HG03342 (cell line): Measurements from ENCODE around the gene LILRA5.
"Not testable (repeated sequence)": the region's sequence is repeated elsewhere in the genome, so short reads cannot be mapped to it uniquely, and the experiment has no call there.

ENCODE experiments used
- ATAC-seq: cut with Tn5 transposase; IDR thresholded peaks from one replicate; pipeline ENCODE4 v1.9.1; 2021; ENCODE audit warnings: mild to moderate bottlenecking, moderate library complexity; ENCODE audit not compliant: unreplicated experiment

The LILRA5 gene

GRCh38 chr19:54307389-54308020, 5.5 kb downstream of the LILRA5 start:
- ATAC-seq = no peak

- no peak for ATAC-seq
Observed at GRCh38 chr19:54305141-54305540, 7.8 kb downstream of the LILRA5 start.

- ATAC-seq = no peak
Observed at GRCh38 chr19:54302257-54302656, 10.7 kb downstream of the LILRA5 start.

- no peak for ATAC-seq
Observed at GRCh38 chr19:54299515-54299914, 13.5 kb downstream of the LILRA5 start.

- ATAC-seq = no peak
Observed at GRCh38 chr19:54299126-54299498, 13.9 kb downstream of the LILRA5 start.

- ATAC-seq = no peak
Observed at GRCh38 chr19:54298357-54299125, 14.4 kb downstream of the LILRA5 start.

- ATAC-seq = no peak
Observed at GRCh38 chr19:54297759-54298305, 15.1 kb downstream of the LILRA5 start.

GRCh38 chr19:54294539-54294938, 18.4 kb downstream of the LILRA5 start:
- no peak for ATAC-seq

GRCh38 chr19:54289160-54289559, 23.8 kb downstream of the LILRA5 start:
- ATAC-seq = not testable (repeated sequence)

GRCh38 chr19:54287456-54287855, 25.5 kb downstream of the LILRA5 start:
- ATAC-seq = no peak

- ATAC-seq = not testable (repeated sequence)
Observed at GRCh38 chr19:54286283-54286682, 26.7 kb downstream of the LILRA5 start.

GRCh38 chr19:54285427-54286056, 27.4 kb downstream of the LILRA5 start:
- not testable (repeated sequence) for ATAC-seq

GRCh38 chr19:54282686-54283470, 30.1 kb downstream of the LILRA5 start:
- ATAC-seq = no peak

- ATAC-seq = not testable (repeated sequence)
Observed at GRCh38 chr19:54281729-54282075, 31.3 kb downstream of the LILRA5 start.

- ATAC-seq = no peak
Observed at GRCh38 chr19:54281007-54281728, 31.8 kb downstream of the LILRA5 start, which contains the start of gene LILRB2. Gene LILRB2, minus strand, starts transcription at chr19:54281110. Its CDS starts 614 bp downstream, at chr19:54280496.

GRCh38 chr19:54280441-54280840, 32.5 kb downstream of the LILRA5 start:
- not testable (repeated sequence) for ATAC-seq

- not testable (repeated sequence) for ATAC-seq
Observed at GRCh38 chr19:54280025-54280424, 32.9 kb downstream of the LILRA5 start.

GRCh38 chr19:54279406-54279962, 33.5 kb downstream of the LILRA5 start:
- no peak for ATAC-seq

GRCh38 chr19:54278571-54279195, 34.3 kb downstream of the LILRA5 start:
- ATAC-seq = not testable (repeated sequence)
